Measurements from ENCODE around the gene TKT.

DNA sequence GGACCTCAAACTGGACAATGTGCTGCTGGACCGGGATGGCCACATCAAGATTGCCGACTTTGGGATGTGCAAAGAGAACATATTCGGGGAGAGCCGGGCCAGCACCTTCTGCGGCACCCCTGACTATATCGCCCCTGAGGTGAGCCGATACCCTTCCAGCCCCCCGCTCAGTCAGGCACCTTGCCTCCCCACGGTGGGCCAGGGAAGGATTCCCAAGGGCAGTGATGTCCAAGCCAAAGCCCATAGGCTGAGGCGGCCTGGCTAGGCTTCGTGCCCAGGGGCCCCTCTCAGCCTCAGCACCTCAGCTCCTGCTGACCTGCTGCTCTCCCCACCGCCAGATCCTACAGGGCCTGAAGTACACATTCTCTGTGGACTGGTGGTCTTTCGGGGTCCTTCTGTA, 67.1 kb downstream of the TKT start:
- TF ChIP-seq CTCF (IDR thresholded peaks at IDR 0.05; ENCODE audit: low read depth, low read length) (no peak), EZH2phosphoT487 (IDR thresholded peaks at IDR 0.05; ENCODE audit: low read depth) (no peak)

Measured in OCI-LY3 (cell line).